ENCODE measurements around the gene SNX6. TPM values are rescaled to one million over a fixed set of nuclear protein-coding genes. Genes with fewer than 3 reads are reported as not detected.
A peak's percentile ranks its signal among the peaks of the same experiment; 100 is the strongest.
"Not testable (repeated sequence)": the region's sequence is repeated elsewhere in the genome, so short reads cannot be mapped to it uniquely, and the experiment has no call there.

The SNX6 gene
- total and polyA plus RNA-seq, 9 of the 15 experiments (the other 6 are each of a cell fraction or from before 2014, with no cell fraction given): 34.6 to 111 (median 57.5) TPM

DNA sequence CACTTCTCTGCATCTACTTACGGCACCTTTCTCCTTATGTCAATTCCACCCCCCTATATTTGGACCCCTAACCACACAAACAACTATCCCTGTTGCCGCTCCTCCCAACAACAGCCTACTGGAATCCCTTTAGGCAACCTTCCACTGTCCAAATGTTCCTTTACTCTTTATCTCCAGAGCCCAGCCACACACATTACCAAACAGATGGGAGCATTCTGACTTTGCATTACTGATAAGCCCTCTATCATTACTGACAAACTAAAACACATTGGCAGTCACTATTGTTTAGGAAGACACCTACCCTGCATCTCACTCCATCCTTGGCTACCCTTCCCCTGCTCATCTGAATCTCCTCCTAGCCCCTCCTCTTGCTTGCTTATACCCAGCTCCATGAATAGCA is 23.1 kb upstream of the SNX6 start (continued):
- TF ChIP-seq AFF1 (IDR thresholded peaks at IDR 0.05; ENCODE audit: low read depth in 1 of 2, partially characterized antibody in 2 of 2): peak in 1 of 2 experiments; percentile 45
- TF ChIP-seq VEZF1 (CRISPR knock-in tag; IDR thresholded peaks at IDR 0.05): 0 out of 2 replicates have a peak, but pooled peaks have one; percentile 42
- peak; percentile 94 for TF ChIP-seq NFIC (IDR thresholded peaks at IDR 0.05)
- not testable (repeated sequence) for TF ChIP-seq ID3 (CRISPR knock-in tag; IDR thresholded peaks at IDR 0.05); NR4A1 (CRISPR knock-in tag; IDR thresholded peaks at IDR 0.05); TOE1 (CRISPR knock-in tag; IDR thresholded peaks at IDR 0.05; ENCODE audit: borderline replicate concordance, low read depth)
- 0 out of 2 replicates have a peak, but pooled peaks have one; percentile 48 for TF ChIP-seq ID3 (tag; IDR thresholded peaks at IDR 0.05)
- peak; percentile 78 for TF ChIP-seq NCOA1 (IDR thresholded peaks at IDR 0.05; ENCODE audit: low read depth)
- TF ChIP-seq, protein P1, sequence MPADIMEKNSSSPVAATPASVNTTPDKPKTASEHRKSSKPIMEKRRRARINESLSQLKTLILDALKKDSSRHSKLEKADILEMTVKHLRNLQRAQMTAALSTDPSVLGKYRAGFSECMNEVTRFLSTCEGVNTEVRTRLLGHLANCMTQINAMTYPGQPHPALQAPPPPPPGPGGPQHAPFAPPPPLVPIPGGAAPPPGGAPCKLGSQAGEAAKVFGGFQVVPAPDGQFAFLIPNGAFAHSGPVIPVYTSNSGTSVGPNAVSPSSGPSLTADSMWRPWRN (IDR thresholded peaks at IDR 0.05; ENCODE audit: low read depth): peak; percentile 31; the same call in 1 of the 2 replicates
- peak; percentile 23 to 27; a peak in 1 of 4 replicates for TF ChIP-seq ARNT (IDR thresholded peaks at IDR 0.05)
- TF ChIP-seq TARDBP (IDR thresholded peaks at IDR 0.05): peak; percentile 86; the same call in 1 of the 2 replicates
- peak; percentile 75 for TF ChIP-seq SMAD4 (CRISPR knock-in tag; conservative IDR thresholded peaks at IDR 0.05)
- TF ChIP-seq NR4A1 (tag; IDR thresholded peaks at IDR 0.05): 0 out of 2 replicates have a peak, but pooled peaks have one; percentile 26
- peak; percentile 95 for TF ChIP-seq PHB2 (IDR thresholded peaks at IDR 0.05; ENCODE audit: low read depth)
- peak; percentile 94 for TF ChIP-seq DPF2 (IDR thresholded peaks at IDR 0.05)
- peak; percentile 81; the same call in 1 of the 2 replicates for TF ChIP-seq HDAC2 (IDR thresholded peaks at IDR 0.05)
- TF ChIP-seq MTA2 (IDR thresholded peaks at IDR 0.05; ENCODE audit: low read depth): peak; percentile 98
- TF ChIP-seq TOE1 (IDR thresholded peaks at IDR 0.05; ENCODE audit: borderline replicate concordance): peak; percentile 48; the same call in 1 of the 2 replicates
- TF ChIP-seq, protein P2, sequence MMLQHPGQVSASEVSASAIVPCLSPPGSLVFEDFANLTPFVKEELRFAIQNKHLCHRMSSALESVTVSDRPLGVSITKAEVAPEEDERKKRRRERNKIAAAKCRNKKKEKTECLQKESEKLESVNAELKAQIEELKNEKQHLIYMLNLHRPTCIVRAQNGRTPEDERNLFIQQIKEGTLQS (IDR thresholded peaks at IDR 0.05): peak; percentile 15; the same call in 1 of the 2 replicates
- TF ChIP-seq, protein P2 (CRISPR knock-in tag; conservative IDR thresholded peaks at IDR 0.05): not testable (repeated sequence)
- TF ChIP-seq CEBPB (tag; IDR thresholded peaks at IDR 0.05): peak; percentile 48; the same call in 1 of the 2 replicates
- TF ChIP-seq HDAC1 (IDR thresholded peaks at IDR 0.05): peak in 1 of 2 experiments; percentile 71; a peak in 2 of 4 replicates
- TF ChIP-seq POLR2AphosphoS5 (IDR thresholded peaks at IDR 0.05; ENCODE audit: control insufficient read depth, insufficient read depth, low read depth, low read length): peak; percentile 75

Data from K562 (cell line).